Measurements from ENCODE around the gene MTG2. TPM values are rescaled to one million over a fixed set of nuclear protein-coding genes. Genes with fewer than 3 reads are reported as not detected.

MTG2 gene
- polyA plus RNA-seq, 1 of the 3 experiments (the other 2 are of a cell fraction), result 42.9 TPM

DNA sequence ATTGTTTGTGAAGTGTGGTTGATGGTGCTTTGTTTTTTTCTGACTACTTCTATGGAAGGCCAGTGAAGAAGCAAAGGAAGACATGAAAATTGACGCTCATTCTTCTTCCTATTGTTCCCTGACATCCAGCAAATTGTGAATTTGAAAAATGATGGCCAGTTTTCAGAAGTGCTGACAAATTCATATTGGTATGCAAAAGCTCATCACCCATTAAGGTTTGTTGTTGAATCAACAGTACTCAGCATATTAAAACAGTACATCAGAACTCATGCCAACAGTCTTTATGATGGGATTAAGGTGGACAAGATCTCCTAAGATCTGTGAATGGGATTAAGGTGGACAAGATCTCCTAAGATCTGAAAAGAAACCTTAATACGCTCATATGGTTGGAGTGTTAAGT is 1.0 kb upstream of the MTG2 start:
- H3K79me2 ChIP-seq (ENCODE audit: insufficient read depth), result peaks cover 43% of the 10 kb centered on the region
- no peaks in the 10 kb centered on the region for H3K9me3 ChIP-seq
- H2AFZ ChIP-seq (ENCODE audit: low read depth), result no peak overlapping the region
- TF ChIP-seq, protein P1, sequence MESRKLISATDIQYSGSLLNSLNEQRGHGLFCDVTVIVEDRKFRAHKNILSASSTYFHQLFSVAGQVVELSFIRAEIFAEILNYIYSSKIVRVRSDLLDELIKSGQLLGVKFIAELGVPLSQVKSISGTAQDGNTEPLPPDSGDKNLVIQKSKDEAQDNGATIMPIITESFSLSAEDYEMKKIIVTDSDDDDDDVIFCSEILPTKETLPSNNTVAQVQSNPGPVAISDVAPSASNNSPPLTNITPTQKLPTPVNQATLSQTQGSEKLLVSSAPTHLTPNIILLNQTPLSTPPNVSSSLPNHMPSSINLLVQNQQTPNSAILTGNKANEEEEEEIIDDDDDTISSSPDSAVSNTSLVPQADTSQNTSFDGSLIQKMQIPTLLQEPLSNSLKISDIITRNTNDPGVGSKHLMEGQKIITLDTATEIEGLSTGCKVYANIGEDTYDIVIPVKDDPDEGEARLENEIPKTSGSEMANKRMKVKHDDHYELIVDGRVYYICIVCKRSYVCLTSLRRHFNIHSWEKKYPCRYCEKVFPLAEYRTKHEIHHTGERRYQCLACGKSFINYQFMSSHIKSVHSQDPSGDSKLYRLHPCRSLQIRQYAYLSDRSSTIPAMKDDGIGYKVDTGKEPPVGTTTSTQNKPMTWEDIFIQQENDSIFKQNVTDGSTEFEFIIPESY (IDR thresholded peaks at IDR 0.05; ENCODE audit: borderline replicate concordance, low read depth), result no peak
- TF ChIP-seq GATA2 (CRISPR knock-in tag; IDR thresholded peaks at IDR 0.05) (no peak), NRF1 (IDR thresholded peaks at IDR 0.05; ENCODE audit: low read depth, low read length) (no peak), EP300 (IDR thresholded peaks at IDR 0.05; ENCODE audit: borderline replicate concordance in 1 of 2, low read depth in 1 of 2, low read length in 1 of 2) (no peak), RAD21 (IDR thresholded peaks at IDR 0.05; ENCODE audit: low read length) (no peak)
- TF ChIP-seq, protein P2, sequence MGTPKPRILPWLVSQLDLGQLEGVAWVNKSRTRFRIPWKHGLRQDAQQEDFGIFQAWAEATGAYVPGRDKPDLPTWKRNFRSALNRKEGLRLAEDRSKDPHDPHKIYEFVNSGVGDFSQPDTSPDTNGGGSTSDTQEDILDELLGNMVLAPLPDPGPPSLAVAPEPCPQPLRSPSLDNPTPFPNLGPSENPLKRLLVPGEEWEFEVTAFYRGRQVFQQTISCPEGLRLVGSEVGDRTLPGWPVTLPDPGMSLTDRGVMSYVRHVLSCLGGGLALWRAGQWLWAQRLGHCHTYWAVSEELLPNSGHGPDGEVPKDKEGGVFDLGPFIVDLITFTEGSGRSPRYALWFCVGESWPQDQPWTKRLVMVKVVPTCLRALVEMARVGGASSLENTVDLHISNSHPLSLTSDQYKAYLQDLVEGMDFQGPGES (IDR thresholded peaks at IDR 0.05; ENCODE audit: low read depth, low read length), result no peak
- no peaks in the 10 kb centered on the region for H3K27me3 ChIP-seq (ENCODE audit: insufficient read depth)
- WGBS (ENCODE audit: low lambda C conversion rate), result 93% methylated on average over 2 of the region's 2 CpGs
- H3K4me1 ChIP-seq (ENCODE audit: control insufficient read depth in 1 of 2, insufficient read depth in 2 of 2, low read depth in 1 of 2, low read length in 1 of 2), result peaks cover 6 to 19% of the 10 kb centered on the region in 2 experiments; a peak in 1 of 4 replicates
- DNase-seq, result no peak
- peaks cover 2% of the 10 kb centered on the region; the same call in 1 of the 2 replicates for H4K20me1 ChIP-seq (ENCODE audit: insufficient read depth)
- H3F3A ChIP-seq (replicated peaks; ENCODE audit: insufficient read depth), result peaks cover 25% of the 10 kb centered on the region
- peak overlapping the region; percentile 92 to 98 for H3K4me3 ChIP-seq (ENCODE audit: low read depth in 2 of 2, low read length in 1 of 2)
- H3K9ac ChIP-seq, result peak overlapping the region; percentile 97; the same call in 1 of the 2 replicates
- POLR2A ChIA-PET, result no interaction called here
- CTCF ChIA-PET, result no interaction called here
- H3K4me2 ChIP-seq, result peak overlapping the region; percentile 89
- H3K36me3 ChIP-seq (replicated peaks in 1 of 2; ENCODE audit: control insufficient read depth in 1 of 2, insufficient read depth in 2 of 2, low read length in 1 of 2), result peaks cover 7 to 15% of the 10 kb centered on the region in 2 experiments
- peak overlapping the region in 1 of 2 experiments; percentile 94; a peak in 1 of 4 replicates for H3K27ac ChIP-seq (ENCODE audit: low read depth in 2 of 2, low read length in 1 of 2)
- no peaks in the 10 kb centered on the region for H3K9me2 ChIP-seq

DNA sequence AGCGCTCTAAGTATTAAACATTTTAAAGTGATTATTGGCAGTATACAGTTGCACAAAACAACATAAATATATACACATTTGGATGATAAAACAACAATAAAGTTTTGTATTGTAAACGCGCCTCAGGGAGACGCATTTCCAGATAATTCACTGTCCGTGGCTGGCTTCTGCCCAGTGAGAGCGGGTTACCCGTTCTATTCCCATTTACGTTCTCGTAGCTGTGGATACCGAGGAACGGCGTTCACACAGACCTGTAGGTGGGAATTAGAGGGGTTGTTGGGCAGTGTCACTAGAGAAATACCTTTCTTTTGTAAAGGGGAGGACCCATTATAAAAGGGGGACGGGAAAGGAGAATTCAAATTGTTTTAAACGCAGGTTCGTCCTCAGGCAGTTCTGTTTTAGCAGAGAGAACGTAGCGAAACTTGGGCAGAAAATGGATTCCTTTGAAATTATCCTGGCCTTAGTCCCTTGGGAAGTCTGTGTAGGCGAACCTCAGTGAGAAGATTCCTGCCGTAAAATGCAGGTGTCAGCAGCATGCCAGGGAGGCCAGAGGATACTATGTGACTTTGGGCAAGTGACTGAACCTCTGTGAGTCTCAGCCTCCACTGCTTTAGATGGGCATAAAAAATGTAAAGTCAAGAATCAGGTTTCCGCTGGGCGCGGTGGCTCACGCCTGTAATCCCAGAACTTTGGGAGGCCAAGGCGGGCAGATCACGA is 756 bp downstream of the MTG2 start:
- H3K36me3 ChIP-seq (replicated peaks in 1 of 2; ENCODE audit: control insufficient read depth in 1 of 2, insufficient read depth in 2 of 2, low read length in 1 of 2), result peaks cover 8 to 15% of the 10 kb centered on the region in 2 experiments
- H4K20me1 ChIP-seq (ENCODE audit: insufficient read depth), result peaks cover 5% of the 10 kb centered on the region
- H3K9ac ChIP-seq, result peak overlapping the region; percentile 97
- peak overlapping the region; percentile 48; the same call in 1 of the 2 replicates for H2AFZ ChIP-seq (ENCODE audit: low read depth)
- CTCF ChIA-PET, result no interaction called here
- peak overlapping the region; percentile 89 for H3K4me2 ChIP-seq
- POLR2A ChIA-PET, result no interaction called here
- H3K4me3 ChIP-seq (ENCODE audit: low read depth in 2 of 2, low read length in 1 of 2), result peak overlapping the region; percentile 92 to 98
- H3K27ac ChIP-seq (ENCODE audit: low read depth in 2 of 2, low read length in 1 of 2), result peak overlapping the region; percentile 78 to 82
- TF ChIP-seq YY1 (IDR thresholded peaks at IDR 0.05; ENCODE audit: low read depth), result no peak
- TF ChIP-seq, protein P3, sequence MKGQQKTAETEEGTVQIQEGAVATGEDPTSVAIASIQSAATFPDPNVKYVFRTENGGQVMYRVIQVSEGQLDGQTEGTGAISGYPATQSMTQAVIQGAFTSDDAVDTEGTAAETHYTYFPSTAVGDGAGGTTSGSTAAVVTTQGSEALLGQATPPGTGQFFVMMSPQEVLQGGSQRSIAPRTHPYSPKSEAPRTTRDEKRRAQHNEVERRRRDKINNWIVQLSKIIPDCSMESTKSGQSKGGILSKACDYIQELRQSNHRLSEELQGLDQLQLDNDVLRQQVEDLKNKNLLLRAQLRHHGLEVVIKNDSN (IDR thresholded peaks at IDR 0.05; ENCODE audit: borderline replicate concordance, low read depth), result no peak
- TF ChIP-seq, protein P4, sequence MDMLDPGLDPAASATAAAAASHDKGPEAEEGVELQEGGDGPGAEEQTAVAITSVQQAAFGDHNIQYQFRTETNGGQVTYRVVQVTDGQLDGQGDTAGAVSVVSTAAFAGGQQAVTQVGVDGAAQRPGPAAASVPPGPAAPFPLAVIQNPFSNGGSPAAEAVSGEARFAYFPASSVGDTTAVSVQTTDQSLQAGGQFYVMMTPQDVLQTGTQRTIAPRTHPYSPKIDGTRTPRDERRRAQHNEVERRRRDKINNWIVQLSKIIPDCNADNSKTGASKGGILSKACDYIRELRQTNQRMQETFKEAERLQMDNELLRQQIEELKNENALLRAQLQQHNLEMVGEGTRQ (IDR thresholded peaks at IDR 0.05; ENCODE audit: borderline replicate concordance, low read depth, low read length), result no peak
- DNase-seq, result peak; percentile 59
- H3K9me2 ChIP-seq, result no peaks in the 10 kb centered on the region
- H3K27me3 ChIP-seq (ENCODE audit: insufficient read depth), result no peaks in the 10 kb centered on the region
- WGBS (ENCODE audit: low lambda C conversion rate), result 25% methylated on average over 25 of the region's 25 CpGs
- H3K9me3 ChIP-seq, result no peaks in the 10 kb centered on the region
- peaks cover 29% of the 10 kb centered on the region for H3F3A ChIP-seq (replicated peaks; ENCODE audit: insufficient read depth)
- H3K4me1 ChIP-seq (ENCODE audit: control insufficient read depth in 1 of 2, insufficient read depth in 2 of 2, low read depth in 1 of 2, low read length in 1 of 2), result peaks cover 6 to 11% of the 10 kb centered on the region in 2 experiments; a peak in 1 of 4 replicates
- H3K79me2 ChIP-seq (ENCODE audit: insufficient read depth), result peaks cover 61% of the 10 kb centered on the region
